Neural cell (in vitro differentiated cells): ENCODE measurements around the gene RAD50. TPM values are rescaled to one million over a fixed set of nuclear protein-coding genes. Genes with fewer than 3 reads are reported as not detected.
"Not testable (repeated sequence)": the region's sequence is repeated elsewhere in the genome, so short reads cannot be mapped to it uniquely, and the experiment has no call there.

Experiments
- H2AFZ ChIP-seq: fragments of 200-600, 300-800 bp; sonication (generic), shearing (Covaris generic); 2 replicates; pipeline ENCODE4 v1.6.0; 2014; ENCODE audit warnings: low read depth, mild to moderate bottlenecking, antibody characterized with exemption, low read length, moderate library complexity
- H3F3A ChIP-seq: fragments of 200-600 bp; shearing (Covaris generic); 2 replicates; pipeline ENCODE4 v1.6.1; 2016; ENCODE audit warnings: mild to moderate bottlenecking, moderate library complexity, mixed read lengths, antibody characterized with exemption, low read length; ENCODE audit not compliant: insufficient read depth, poor library complexity, severe bottlenecking
- H3K27ac ChIP-seq: fragments of 200-600, 300-800 bp; sonication (generic), shearing (Covaris generic); 2 replicates; pipeline ENCODE4 v1.5.1; 2014; ENCODE audit warnings: mild to moderate bottlenecking, low read length, moderate library complexity
- H3K27me3 ChIP-seq: fragments of 300-800, 200-600 bp; sonication (generic), shearing (Covaris generic); 2 replicates; pipeline ENCODE4 v1.6.0; 2014; ENCODE audit warnings: mild to moderate bottlenecking, low read depth, low read length, moderate library complexity; ENCODE audit not compliant: insufficient read depth
- H3K36me3 ChIP-seq: fragments of 300-800, 200-600 bp; sonication (generic), shearing (Covaris generic); 2 replicates; pipeline ENCODE4 v1.5.1; 2014; ENCODE audit warnings: mild to moderate bottlenecking, antibody characterized with exemption, low read length, moderate library complexity; ENCODE audit not compliant: insufficient read depth
- H3K4me2 ChIP-seq: fragments of 300-800, 200-600 bp; sonication (generic), shearing (Covaris generic); 2 replicates; pipeline ENCODE4 v1.6.0; 2014; ENCODE audit warnings: mild to moderate bottlenecking, low read length
- H3K4me3 ChIP-seq: fragments of 300-800, 200-600 bp; sonication (generic), shearing (Covaris generic); 2 replicates; pipeline ENCODE4 v1.5.1; 2014; ENCODE audit warnings: mild to moderate bottlenecking, low read length, moderate library complexity
- H3K79me2 ChIP-seq: fragments of 200-600 bp; shearing (Covaris generic); replicated peaks from 2 replicates; pipeline ENCODE4 v1.6.0; 2014; ENCODE audit warnings: mild to moderate bottlenecking, low read length, moderate library complexity; ENCODE audit not compliant: insufficient read depth
- H3K9ac ChIP-seq: fragments of 300-800, 200-600 bp; sonication (generic), shearing (Covaris generic); 2 replicates; pipeline ENCODE4 v1.6.1; 2016; ENCODE audit warnings: mild to moderate bottlenecking, low read length, mixed read lengths
- H3K9me2 ChIP-seq: fragments of 200-600 bp; shearing (Covaris generic); 2 replicates; pipeline ENCODE4 v1.6.1; 2016; ENCODE audit warnings: mild to moderate bottlenecking, low read length, mixed read lengths; ENCODE audit not compliant: insufficient read depth
- H3K9me3 ChIP-seq: fragments of 200-600, 300-800 bp; sonication (generic), shearing (Covaris generic); 2 replicates; pipeline ENCODE4 v1.6.1; 2016; ENCODE audit warnings: mild to moderate bottlenecking, mixed run types, low read length, moderate library complexity, mixed read lengths
- H4K20me1 ChIP-seq: fragments of 200-600 bp; shearing (Covaris generic); 2 replicates; pipeline ENCODE4 v1.6.1; 2016; ENCODE audit warnings: mild to moderate bottlenecking, mixed run types; ENCODE audit not compliant: insufficient read depth
- CTCF ChIP-seq: fragments of 450-650 bp; IDR thresholded peaks from 2 replicates; pipeline ENCODE4 v1.5.1; 2014; ENCODE audit warnings: antibody characterized with exemption, mild to moderate bottlenecking, moderate library complexity; ENCODE audit not compliant: poor library complexity, severe bottlenecking
- EP300 ChIP-seq: fragments of 450-650 bp; conservative IDR thresholded peaks from 2 replicates; pipeline ENCODE4 v1.6.1; 2014; ENCODE audit warnings: antibody characterized with exemption, mild to moderate bottlenecking, moderate library complexity; ENCODE audit not compliant: poor library complexity, severe bottlenecking
- EZH2 ChIP-seq: fragments of 200-600, 300-800 bp; shearing (Covaris generic), sonication (generic); IDR thresholded peaks from 2 replicates; pipeline ENCODE4 v1.6.1; 2014; ENCODE audit warnings: antibody characterized with exemption, low read length, borderline replicate concordance, mild to moderate bottlenecking; ENCODE audit not compliant: insufficient read depth, poor library complexity, severe bottlenecking
- MXI1 ChIP-seq: fragments of 450-650 bp; conservative IDR thresholded peaks from 2 replicates; pipeline ENCODE4 v1.6.1; 2014; ENCODE audit warnings: antibody characterized with exemption, mild to moderate bottlenecking; ENCODE audit not compliant: poor library complexity, severe bottlenecking
- POLR2AphosphoS5 ChIP-seq: IDR thresholded peaks from 2 replicates; pipeline ENCODE4 v1.6.1; 2012
- RAD21 ChIP-seq: fragments of 450-650 bp; conservative IDR thresholded peaks from 2 replicates; pipeline ENCODE4 v1.6.1; 2014; ENCODE audit warnings: antibody characterized with exemption, mild to moderate bottlenecking, moderate library complexity
- REST ChIP-seq: IDR thresholded peaks from 2 replicates; pipeline ENCODE4 v1.6.1; 2012; ENCODE audit warnings: borderline replicate concordance
- SMC3 ChIP-seq: fragments of 450-650 bp; conservative IDR thresholded peaks from 2 replicates; pipeline ENCODE4 v1.6.1; 2014; ENCODE audit warnings: antibody characterized with exemption, mild to moderate bottlenecking, moderate library complexity; ENCODE audit not compliant: poor library complexity
- TAF1 ChIP-seq: IDR thresholded peaks from 2 replicates; pipeline ENCODE4 v1.6.1; 2012; ENCODE audit warnings: low read depth
- polyA plus RNA-seq: library from polyadenylated mRNA; depleted of rRNA; stranded (reverse); fragments of >200 nt; gene quantifications from 2 replicates; pipeline ENCODE4 v1.2.3, GENCODE V29; 2014

The RAD50 gene
- polyA plus RNA-seq, 1 donor from 2014 or later: 6.7 TPM

- H3K9ac ChIP-seq: no peak overlapping the region
- no peaks in the 10 kb centered on the region for H4K20me1 ChIP-seq
- no peak overlapping the region for H2AFZ ChIP-seq
- TF ChIP-seq MXI1 (no peak), RAD21 (no peak), TAF1 (no peak), POLR2AphosphoS5 (no peak), CTCF (no peak), EZH2 (no peak), REST (no peak), SMC3 (no peak), EP300 (no peak)
- no peaks in the 10 kb centered on the region for H3K79me2 ChIP-seq
- H3K4me3 ChIP-seq: no peak overlapping the region
- no peaks in the 10 kb centered on the region for H3K9me2 ChIP-seq
- no peaks in the 10 kb centered on the region for H3K27me3 ChIP-seq
- no peaks in the 10 kb centered on the region for H3K36me3 ChIP-seq
- H3K27ac ChIP-seq: no peak overlapping the region
- no peaks in the 10 kb centered on the region for H3F3A ChIP-seq
- no peak overlapping the region for H3K4me2 ChIP-seq
- H3K9me3 ChIP-seq: no peaks in the 10 kb centered on the region
These were observed 72.0 kb downstream of the RAD50 start for GRCh38 chr5:132628814-132629213.

- H3K27ac ChIP-seq: no peak overlapping the region
- H4K20me1 ChIP-seq: no peaks in the 10 kb centered on the region
- no peak overlapping the region for H3K4me3 ChIP-seq
- no peaks in the 10 kb centered on the region for H3K27me3 ChIP-seq
- no peak overlapping the region for H2AFZ ChIP-seq
- no peaks in the 10 kb centered on the region for H3K36me3 ChIP-seq
- TF ChIP-seq RAD21 (no peak), EP300 (no peak), SMC3 (no peak), POLR2AphosphoS5 (no peak), TAF1 (no peak), REST (no peak), MXI1 (no peak), EZH2 (no peak), CTCF (no peak)
- H3K9ac ChIP-seq: no peak overlapping the region
- no peaks in the 10 kb centered on the region for H3K9me3 ChIP-seq
- no peaks in the 10 kb centered on the region for H3F3A ChIP-seq
- H3K4me2 ChIP-seq: no peak overlapping the region
- H3K79me2 ChIP-seq: no peaks in the 10 kb centered on the region
- H3K9me2 ChIP-seq: no peaks in the 10 kb centered on the region
These were observed 72.6 kb downstream of the RAD50 start for GRCh38 chr5:132629230-132629944.

GRCh38 chr5:132633587-132633986 is 76.8 kb downstream of the RAD50 start:
- H3K4me2 ChIP-seq, H3K27me3 ChIP-seq, H3F3A ChIP-seq, H3K79me2 ChIP-seq, H2AFZ ChIP-seq, H4K20me1 ChIP-seq, H3K36me3 ChIP-seq, H3K9me2 ChIP-seq, H3K4me3 ChIP-seq, H3K9me3 ChIP-seq, H3K9ac ChIP-seq, H3K27ac ChIP-seq: not testable (repeated sequence)
